ENCODE measurements around the gene FGF12. TPM values are rescaled to one million over a fixed set of nuclear protein-coding genes. Genes with fewer than 3 reads are reported as not detected.

The FGF12 gene
- total RNA-seq, 1 donor from 2014 or later, result 6.1 TPM

GRCh38 chr3:192168202-192168601 is 559.1 kb downstream of the FGF12 start:
- Mint-ChIP-seq H3K27ac (no peak overlapping the region), H3K4me3 (ENCODE audit: low read depth) (no peak overlapping the region)

GRCh38 chr3:192165552-192165951 is 561.8 kb downstream of the FGF12 start:
- Mint-ChIP-seq H3K36me3 (ENCODE audit: insufficient read depth) (no peaks in the 10 kb centered on the region), H3K27ac (no peak overlapping the region), H3K4me1 (ENCODE audit: low read depth) (peaks cover 3% of the 10 kb centered on the region), H3K4me3 (ENCODE audit: low read depth) (no peak overlapping the region), H3K9me3 (ENCODE audit: low read depth) (no peaks in the 10 kb centered on the region), H3K27me3 (peaks cover 2% of the 10 kb centered on the region)
- no peak for TF ChIP-seq CTCF (IDR thresholded peaks at IDR 0.05; ENCODE audit: unreplicated experiment)
- no peak for DNase-seq (ENCODE audit: low spot score, unreplicated experiment)

More at GRCh38 chr3:192168202-192168601, 559.1 kb downstream of the FGF12 start:
- no peak for DNase-seq (ENCODE audit: low spot score, unreplicated experiment)
- no peaks in the 10 kb centered on the region for H3K9me3 Mint-ChIP-seq (ENCODE audit: low read depth)
- H3K4me1 Mint-ChIP-seq (ENCODE audit: low read depth), result peaks cover 4% of the 10 kb centered on the region
- peaks cover 2% of the 10 kb centered on the region for H3K27me3 Mint-ChIP-seq
- TF ChIP-seq CTCF (IDR thresholded peaks at IDR 0.05; ENCODE audit: unreplicated experiment), result no peak
- H3K36me3 Mint-ChIP-seq (ENCODE audit: insufficient read depth), result no peaks in the 10 kb centered on the region

GRCh38 chr3:192161661-192162060 is 565.7 kb downstream of the FGF12 start:
- H3K27ac Mint-ChIP-seq, result no peak overlapping the region
- H3K27me3 Mint-ChIP-seq, result no peaks in the 10 kb centered on the region
- no peaks in the 10 kb centered on the region for H3K36me3 Mint-ChIP-seq (ENCODE audit: insufficient read depth)
- DNase-seq (ENCODE audit: low spot score, unreplicated experiment), result no peak
- no peak overlapping the region for H3K4me3 Mint-ChIP-seq (ENCODE audit: low read depth)
- H3K4me1 Mint-ChIP-seq (ENCODE audit: low read depth), result peaks cover 1% of the 10 kb centered on the region
- no peaks in the 10 kb centered on the region for H3K9me3 Mint-ChIP-seq (ENCODE audit: low read depth)
- TF ChIP-seq CTCF (IDR thresholded peaks at IDR 0.05; ENCODE audit: unreplicated experiment), result no peak

GRCh38 chr3:192156382-192156781 is 571.0 kb downstream of the FGF12 start:
- Mint-ChIP-seq H3K4me1 (ENCODE audit: low read depth) (peaks cover 1% of the 10 kb centered on the region), H3K36me3 (ENCODE audit: insufficient read depth) (no peaks in the 10 kb centered on the region), H3K9me3 (ENCODE audit: low read depth) (no peaks in the 10 kb centered on the region), H3K27me3 (no peaks in the 10 kb centered on the region), H3K4me3 (ENCODE audit: low read depth) (no peak overlapping the region), H3K27ac (no peak overlapping the region)
- no peak for DNase-seq (ENCODE audit: low spot score, unreplicated experiment)
- no peak for TF ChIP-seq CTCF (IDR thresholded peaks at IDR 0.05; ENCODE audit: unreplicated experiment)

- Mint-ChIP-seq H3K4me3 (ENCODE audit: low read depth) (peak overlapping the region; percentile 73), H3K9me3 (ENCODE audit: low read depth) (no peaks in the 10 kb centered on the region), H3K27ac (peak overlapping the region; percentile 69), H3K4me1 (ENCODE audit: low read depth) (peaks cover 1% of the 10 kb centered on the region), H3K27me3 (no peaks in the 10 kb centered on the region), H3K36me3 (ENCODE audit: insufficient read depth) (no peaks in the 10 kb centered on the region)
- no peak for DNase-seq (ENCODE audit: low spot score, unreplicated experiment)
- no peak for TF ChIP-seq CTCF (IDR thresholded peaks at IDR 0.05; ENCODE audit: unreplicated experiment)
These were observed 572.1 kb downstream of the FGF12 start for GRCh38 chr3:192155194-192155593.

Data from progenitor cell of endocrine pancreas (in vitro differentiated cells).